8988T (cell line): ENCODE measurements around the gene INF2.
"Not testable (repeated sequence)": the region's sequence is repeated elsewhere in the genome, so short reads cannot be mapped to it uniquely, and the experiment has no call there.

Source experiments
- DNase-seq: peaks from one replicate; pipeline ENCODE4 v3.0.0; 2011

Gene INF2

DNA sequence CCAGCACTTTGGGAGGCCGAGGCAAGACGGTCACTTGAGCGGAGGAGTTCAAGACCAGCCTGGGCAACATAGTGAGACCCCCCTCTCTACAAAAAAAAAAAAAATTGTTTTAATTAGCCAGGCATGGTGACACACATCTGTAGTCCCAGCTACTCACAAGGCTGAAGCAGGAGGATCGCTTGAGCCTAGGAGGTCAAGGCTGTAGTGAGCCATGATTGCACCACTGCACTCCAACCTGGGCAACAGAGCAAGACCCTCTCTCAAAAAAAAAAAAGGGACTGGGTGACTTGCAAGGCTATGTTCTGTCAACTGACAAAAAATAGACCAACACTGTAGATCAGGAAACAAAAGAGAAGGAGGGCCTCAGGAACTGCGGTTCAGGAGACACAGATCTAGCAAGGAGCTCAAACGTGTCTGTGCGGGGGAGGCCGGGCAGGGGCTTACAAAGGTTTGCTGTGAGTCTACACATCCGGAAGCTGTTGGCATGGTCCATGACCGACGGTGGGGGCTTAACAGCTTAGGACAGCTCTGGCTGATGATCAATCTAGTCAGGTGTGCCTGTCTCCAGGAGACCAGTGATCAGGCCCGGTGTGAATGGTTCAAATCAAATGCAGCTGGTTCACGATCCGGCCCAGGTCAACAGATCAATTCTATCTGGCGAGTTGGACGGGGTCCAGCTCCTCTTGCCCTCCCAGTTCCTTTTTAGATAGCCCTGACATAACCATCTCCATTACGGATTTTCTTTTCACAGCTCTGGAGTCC lies 31.7 kb upstream of the INF2 start:
- DNase-seq: no peak

DNA sequence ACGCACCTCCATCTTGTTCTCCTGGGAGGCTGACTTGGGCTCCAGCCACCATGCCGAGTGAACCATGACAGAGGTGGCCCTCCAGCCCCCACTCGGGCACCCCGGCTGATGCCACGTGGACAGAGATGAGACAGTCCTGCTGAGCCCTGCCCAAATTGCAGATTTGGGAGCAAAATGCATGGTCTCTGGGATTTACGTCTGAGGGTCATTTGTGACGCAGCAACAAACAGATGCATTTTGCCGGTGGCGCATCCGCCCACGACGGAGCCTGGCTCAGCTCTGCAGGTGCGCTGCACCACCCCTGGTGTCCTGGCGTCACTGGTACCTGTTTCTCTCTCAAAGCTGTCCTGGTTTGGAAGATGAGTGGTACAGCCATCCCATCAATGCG lies 31.1 kb upstream of the INF2 start:
- no peak for DNase-seq

DNA sequence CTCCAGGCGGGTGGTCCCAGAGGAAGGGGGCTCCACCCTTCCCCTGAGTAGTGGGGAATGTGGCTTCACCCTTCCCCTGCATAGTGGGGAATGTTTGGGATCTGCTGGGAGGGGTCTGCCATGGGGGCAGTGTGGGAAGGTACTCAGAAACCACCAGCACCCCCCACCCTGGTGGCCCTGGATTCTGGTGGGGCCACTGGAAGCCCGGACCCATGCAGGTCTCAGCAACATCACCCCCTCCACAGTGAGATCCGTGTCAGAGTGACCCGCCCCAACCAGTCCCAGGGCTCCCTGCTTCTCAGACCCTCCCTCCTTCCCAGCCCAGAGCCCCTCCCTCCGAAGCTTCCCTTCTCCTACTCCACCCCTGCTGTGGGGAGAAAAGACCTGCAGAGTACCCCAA lies 30.3 kb upstream of the INF2 start:
- DNase-seq: no peak

DNA sequence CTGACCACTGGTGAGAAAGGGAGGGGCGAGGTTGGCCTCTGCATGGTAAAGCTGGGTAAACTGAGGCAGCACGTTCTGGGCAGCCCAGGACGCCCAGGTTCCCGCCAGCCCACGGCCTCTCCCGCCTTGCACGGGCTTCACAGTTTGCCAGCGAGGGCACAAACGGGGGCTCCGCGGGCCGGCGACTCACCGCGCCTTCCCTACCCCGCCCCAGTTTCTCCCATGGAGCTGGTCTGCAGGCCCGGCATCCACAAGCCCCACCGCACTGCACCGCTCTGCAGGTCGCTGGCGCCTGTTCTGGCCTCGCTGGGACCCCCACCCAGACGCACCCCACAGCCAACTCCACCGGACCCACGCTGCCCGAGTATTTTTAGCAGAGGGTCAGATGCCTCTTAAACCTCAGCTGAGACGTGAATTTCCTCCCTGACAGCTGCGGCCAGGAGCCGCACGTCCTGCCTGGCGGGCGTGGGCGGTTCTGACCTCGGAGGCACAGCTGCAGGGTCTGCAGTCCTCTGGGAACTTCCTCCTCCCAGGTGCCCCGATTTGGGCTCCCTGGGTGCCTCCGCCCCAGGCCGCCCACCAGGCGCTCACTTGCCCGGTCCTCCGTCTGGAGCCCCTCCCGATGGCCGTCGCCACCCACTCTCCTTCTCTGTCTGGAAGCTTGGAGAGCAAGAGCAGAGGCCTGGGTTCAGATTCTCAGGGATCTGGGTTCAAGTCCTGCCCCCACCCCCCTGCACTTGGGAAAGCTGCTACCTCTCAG lies 29.5 kb upstream of the INF2 start:
- no peak for DNase-seq

DNA sequence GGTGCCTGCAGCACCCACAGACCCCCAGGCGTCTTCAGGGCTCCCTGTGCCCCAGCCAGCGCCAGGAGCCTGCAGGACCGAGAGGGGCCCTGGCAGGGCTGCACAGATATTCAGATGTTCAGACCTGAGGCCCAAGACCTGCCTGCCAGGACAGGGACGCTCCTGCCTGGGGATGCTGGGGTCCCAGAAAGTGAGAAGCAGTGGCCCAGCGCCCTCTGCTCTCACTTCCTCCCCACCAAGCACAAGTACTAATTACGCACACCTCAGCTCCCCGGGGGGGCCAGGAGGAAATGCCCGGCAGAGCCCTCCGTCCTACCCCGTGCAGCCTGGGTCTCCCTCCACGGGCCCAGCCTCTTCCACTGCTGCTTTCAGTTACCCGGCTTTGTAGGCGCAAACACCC lies 28.8 kb upstream of the INF2 start:
- no peak for DNase-seq

DNA sequence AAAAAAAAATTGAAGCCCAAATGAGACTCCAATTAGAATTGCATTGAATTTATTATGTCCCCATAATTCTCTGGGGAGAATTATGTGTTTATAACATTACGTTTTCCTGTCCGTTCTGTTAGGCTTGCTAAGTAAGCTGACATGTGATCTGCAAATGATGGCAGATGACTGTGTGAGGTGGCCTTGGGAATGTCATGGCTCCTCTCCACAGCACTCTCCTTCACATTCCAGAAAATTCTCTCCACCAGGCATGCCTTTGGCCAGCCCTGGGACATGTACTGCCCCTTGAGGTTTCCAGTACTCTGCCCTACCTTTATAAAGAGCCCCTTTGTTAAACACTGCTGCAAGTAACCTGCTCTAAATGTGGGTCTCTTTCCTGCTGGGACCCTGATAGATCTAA lies 28.3 kb upstream of the INF2 start:
- no peak for DNase-seq

DNA sequence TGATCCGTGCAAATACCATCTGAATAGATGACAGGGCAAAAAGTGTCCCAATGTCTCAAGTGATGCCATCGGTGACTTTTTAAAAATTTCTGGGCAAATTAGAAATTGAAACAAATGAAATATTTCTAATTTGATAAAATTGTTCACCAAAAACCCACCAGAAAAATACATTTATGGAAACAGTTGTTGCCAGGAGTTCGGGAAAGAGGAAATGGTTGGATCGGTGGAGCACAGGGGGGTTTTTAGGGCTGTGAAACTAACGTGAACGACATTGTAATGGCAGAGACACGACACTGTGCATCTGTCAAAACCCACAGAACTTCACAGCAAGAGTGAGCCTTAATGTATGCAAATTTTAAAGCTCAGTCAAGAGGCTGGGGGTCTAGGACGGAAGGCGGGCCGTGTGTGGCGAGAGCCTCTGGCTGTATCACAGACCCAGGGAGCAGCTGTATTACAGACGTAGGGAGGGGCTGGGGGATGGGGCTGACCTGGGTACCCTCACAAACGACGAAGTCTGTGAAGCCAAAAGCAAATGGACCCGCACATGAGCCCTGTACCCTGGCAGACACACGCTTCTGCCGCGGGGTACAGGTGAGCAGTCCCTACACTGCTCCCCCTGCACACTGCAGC lies 27.8 kb upstream of the INF2 start:
- DNase-seq: not testable (repeated sequence)

DNA sequence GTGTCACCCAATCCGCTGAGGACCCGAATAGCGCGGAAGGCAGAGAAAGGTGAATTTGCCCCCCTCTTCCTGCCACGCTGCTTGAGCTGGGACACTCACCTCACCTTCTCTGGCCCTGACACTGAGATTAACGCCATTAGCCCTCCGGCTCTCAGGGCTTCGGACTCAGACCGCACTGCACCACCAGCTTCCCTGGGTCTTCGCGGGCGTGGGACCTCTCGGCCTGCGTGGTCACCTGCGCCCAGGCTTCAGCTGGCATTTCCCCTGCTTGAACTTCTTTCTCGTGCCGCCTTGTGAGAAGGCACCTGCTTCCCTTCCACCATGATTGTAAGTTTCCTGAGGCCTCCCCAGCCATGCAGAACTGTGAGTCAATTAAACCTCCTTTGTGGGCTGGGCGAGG lies 26.9 kb upstream of the INF2 start:
- DNase-seq: not testable (repeated sequence)

DNA sequence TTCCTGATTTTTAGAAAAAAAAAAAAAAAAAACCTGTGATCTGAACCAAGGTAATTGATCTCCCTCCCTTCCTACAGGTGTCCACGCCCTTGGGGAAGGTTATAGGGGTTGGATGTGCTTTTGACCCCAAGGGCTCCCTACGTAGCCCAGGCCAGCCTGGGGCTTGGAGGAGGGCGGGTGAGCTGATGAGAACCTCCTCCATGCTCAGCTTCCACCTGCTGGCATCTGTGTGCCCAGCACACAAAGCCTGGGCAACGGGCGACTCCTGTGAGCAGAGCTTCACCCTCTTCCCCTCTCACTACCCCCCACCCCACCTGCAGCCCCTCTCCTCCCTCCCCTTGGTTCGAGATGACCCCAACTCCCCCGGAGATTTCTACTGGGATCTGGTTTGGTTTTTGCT lies 25.3 kb upstream of the INF2 start:
- DNase-seq: no peak

DNA sequence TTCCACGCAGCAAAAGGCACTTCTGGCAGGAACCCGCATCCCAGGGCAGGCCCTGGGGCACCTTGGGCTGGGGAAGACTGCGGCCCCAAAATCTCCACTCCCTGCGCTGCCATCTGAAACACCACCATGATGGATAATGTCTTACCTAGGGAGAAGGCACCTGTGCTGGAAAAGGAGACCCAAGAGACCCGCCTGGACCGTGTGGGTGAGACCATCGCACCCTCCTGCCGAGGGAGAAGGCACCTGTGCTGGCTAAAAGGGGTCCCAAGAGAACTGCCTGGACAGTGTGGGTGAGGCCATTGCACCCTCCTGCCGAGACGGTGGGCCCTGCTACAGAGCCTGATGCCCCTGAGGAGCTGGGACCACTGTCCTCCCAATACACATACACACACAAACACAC lies 24.8 kb upstream of the INF2 start:
- no peak for DNase-seq

DNA sequence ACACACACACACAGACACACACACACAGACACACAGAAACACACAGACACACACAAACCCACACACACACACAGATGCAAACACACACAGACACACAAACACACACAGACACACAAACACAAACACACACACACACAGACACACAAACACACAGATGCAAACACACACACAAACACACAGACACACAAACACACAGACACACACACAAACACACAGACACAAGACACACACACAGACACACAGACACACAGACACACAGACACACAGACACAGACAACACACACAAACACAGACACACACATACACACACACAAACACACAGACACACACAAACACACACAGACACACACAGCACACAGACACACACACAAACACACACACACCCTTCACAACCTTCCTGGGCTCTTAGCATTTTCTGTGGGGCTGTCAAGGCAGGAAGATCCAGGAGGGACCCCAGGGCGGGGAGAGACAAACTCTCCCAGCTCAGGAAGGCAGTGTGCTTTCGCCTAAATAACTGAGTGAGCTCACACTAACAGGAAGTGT lies 24.2 kb upstream of the INF2 start:
- DNase-seq: no peak

DNA sequence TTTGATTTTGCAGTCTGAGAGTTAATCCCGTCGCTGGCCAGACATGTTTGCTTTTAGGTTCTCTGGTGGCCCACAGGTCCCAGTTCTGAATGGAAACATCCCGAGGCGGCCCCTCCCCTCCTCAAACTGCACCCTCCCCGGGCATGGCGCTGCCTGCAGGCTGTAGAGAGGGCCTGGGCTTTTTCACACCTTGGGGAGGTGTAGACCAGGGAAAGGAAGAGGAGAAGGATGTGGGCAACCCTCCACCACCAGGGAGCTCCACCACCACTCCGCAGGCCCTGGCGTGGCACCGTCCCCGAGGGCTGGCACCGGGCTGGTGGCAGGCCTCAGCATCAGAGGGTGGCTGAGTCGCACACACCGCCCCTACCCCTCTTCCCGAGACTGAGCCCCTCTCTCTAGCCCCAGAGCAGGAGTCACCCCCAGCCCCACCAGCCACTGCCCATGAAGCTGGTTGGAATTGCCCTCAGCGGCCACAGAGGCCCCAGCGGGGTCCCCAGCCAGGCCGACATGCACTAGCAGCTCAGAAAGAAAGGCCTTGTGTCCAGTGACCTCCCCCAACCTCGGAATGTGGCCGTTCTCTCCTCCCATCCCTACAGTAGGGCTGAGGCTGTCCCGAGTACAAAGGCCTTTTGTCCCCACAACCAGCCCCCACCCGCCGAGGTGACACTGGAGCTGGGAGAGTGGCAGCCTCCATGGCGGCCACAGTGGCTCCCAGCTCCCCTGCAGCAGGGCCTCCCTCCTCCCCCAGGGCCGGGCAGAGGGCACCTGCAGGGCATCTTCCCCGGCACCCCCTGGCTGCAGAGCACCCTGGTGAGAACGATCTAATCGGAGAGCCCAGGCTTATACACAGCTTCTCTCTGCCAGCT lies 23.5 kb upstream of the INF2 start:
- peak; percentile 95 for DNase-seq

DNA sequence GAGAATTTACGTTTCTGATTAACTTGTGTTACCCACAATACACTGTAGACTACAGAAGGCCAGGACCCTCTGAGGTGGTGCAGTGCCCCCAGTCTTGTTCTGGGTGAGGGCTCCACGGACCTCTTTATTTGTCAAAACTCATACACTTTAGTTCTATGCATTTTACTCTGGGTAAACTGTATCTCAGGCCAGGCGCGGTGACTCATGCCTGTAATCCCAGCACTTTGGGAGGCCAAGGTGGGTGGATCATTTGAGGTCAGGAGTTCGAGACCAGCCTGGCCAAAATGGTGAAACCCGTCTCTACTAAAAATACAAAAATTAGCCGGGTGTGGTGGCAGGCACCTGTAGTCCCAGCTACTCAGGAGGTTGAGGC lies 22.9 kb upstream of the INF2 start:
- not testable (repeated sequence) for DNase-seq

DNA sequence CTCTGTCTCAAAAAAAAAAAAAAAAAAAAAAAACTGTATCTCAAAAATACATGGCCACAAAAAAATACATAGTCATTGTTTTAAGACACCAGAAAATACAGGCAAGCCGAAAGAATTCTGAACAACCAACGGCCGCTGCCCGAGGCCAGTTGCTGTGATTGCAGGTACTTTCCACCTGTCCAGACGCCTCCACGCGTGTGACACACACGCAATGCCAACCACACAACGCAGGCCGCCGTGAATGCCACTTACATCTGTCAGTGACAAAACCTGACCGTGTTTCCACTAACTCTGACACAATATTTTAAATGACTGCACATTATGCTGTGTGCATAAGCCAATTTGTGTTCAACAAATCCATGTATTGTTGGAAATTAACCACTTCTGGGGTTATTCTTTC lies 22.4 kb upstream of the INF2 start:
- no peak for DNase-seq

DNA sequence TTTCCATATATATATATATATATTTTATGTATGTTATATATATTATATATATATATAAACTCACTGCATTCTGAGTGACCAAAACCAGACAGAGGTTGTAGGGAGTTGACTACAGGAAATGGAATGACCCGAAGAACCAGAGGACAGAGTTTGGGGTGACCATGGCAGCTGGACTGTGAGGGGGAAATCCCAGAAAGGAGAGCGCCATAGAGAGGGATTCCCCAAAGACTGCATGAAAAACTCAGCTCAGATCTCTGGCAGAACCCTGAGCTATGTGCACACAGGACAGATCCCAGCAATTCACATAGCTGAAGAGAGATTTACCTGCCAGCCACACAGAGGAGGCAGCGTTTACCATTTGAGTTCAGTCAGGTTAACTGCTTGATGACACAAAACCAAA lies 19.7 kb upstream of the INF2 start:
- DNase-seq: no peak

DNA sequence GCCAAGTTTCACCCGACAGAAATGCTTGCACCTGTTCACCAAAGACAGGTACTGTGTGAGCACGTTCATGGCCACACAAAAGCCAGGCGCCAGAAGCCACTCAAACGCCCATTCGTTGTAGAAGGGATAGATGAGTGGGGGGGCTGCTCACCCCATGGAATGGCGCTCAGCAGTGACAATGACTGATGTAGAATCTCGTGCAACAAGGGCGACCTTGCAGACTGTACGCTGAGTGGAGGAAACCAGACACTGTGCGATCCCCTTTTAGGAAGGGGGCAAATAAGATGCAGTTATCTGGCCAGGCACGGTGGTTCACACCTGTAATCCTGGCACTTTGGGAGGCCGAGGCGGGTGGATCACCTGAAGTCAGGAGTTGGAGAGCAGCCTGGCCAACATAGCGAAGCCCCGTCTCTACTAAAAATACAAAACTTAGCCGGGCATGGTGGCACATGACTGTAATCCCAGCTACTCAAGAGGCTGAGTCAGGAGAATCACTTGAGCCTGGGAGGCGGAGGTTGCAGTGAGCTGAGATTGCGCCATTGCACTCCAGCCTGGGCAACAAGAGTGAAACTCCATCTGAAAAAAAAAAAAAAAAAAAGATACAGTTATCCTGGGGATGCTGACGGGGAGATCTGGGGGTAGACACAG lies 18.0 kb upstream of the INF2 start:
- not testable (repeated sequence) for DNase-seq

DNA sequence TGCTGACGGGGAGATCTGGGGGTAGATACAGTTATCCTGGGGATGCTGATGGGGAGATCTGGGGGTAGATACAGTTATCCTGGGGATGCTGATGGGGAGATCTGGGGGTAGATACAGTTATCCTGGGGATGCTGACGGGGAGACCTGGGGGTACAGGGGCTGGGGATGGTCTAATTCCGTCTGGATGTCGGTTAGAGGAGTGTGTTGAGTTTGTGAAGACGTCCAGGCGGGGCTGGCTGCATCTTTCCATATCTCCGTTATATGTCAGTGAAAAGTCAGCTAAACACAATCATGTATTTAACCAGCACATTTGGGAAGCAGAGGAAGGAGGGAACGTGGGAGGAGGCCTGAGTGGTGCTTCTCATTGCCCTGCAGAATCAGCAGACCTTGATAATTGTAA lies 17.3 kb upstream of the INF2 start:
- DNase-seq: not testable (repeated sequence)

DNA sequence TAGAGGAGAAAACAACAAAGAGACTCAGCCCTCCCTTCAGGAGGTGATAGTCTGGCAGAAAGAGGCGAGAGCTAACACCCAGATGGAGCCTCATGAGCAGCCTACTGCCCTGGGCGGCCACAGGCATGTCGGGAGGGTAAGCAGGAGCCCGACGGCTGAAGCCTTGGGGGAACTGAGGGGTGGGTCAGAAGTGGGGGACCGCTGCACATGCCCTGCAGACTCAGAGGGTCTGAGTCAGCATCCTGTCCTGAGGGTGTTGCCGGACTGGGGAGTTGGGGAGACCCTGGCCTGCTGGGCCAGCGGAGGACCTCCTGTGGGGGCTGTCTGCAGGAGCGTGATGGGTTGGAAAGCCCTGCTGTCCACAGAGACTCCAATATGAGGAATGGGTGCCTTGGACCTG lies 15.9 kb upstream of the INF2 start:
- no peak for DNase-seq

DNA sequence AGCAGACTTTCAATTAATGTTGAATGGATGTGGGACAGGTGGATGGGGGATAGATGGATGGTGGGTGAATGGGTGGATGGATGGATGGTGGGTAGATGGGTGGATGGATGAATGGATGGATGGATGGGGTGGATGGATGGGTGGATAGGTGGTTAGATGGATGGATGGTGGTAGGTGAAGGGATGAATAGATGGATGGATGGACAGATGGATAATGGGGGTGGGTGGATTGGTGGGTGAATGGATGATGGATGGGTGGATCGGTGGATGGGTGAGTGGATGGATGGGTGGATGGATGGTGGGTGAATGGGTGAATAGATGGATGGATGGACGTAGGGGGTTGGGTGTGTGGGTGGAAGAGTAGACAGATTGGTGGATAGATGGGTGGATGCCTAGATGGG lies 14.0 kb upstream of the INF2 start:
- DNase-seq: no peak

DNA sequence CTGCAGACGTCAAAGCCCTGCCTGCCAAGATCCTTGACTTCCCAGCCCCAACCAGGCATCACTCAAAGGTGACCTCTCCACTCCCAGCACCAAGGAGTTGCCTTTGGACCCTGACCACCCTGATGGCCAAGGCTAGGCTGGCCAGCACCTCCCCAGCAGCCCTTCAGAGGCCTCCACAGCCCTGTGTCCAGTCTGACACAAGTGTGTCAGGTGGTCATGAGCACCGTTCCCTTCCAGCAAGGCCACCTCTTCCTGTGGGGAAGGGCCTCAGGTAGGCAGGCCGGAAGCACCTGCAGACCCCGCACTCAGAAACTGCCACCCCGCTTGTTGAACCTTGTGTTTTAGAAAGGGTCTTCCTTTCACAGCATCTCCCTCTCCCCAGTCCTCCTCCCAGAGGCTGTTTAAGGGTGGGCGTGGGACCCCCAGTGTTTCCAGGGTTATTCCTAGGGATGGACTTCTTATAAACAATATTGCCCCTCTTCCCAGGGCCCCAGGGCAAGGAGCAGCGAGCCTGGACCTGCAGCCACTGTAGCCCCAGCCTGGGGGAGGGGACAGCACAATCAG lies 13.2 kb upstream of the INF2 start:
- no peak for DNase-seq

DNA sequence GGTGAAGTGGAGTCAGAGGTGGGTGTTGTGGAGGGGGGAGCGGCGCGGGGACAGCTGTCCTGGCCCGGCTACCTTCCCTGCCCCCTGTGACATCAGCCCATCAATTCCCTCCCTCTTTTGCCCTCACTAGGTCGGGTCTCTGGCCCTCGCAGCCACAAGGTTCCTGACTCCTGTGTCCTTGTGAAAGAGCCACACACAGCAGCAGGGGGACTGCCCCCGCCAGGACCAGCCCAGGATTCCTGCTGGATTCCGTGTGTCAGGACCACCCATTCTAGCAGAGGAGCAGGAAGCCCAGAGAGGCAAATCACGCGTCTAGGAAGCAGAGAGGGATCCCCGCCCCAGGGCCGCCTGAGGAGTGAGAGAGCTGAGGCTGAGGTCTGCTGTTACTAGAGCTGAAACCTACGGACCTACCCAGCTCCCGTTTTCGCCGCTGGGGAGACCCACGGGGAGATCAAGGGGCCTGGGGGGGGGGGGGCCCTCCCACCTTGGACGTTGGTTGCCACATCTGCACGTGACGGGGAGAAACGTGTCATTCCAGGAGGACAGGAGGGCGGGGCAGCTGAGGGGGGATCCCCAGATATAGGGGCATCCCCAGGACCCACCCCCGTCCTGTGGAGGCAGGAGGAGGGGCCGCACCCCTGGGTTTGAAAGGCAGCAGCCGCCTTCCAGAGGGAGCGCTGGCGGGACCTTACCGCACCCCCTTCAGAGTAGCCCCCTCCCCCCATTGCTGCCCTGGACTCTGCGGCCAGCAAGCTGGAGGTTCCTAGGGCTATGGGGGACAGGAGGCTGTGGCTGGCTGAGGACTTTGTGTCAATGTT lies 12.5 kb upstream of the INF2 start:
- no peak for DNase-seq
